Neural cell (in vitro differentiated cells): ENCODE measurements around the gene EIF2S2. TPM values are rescaled to one million over a fixed set of nuclear protein-coding genes. Genes with fewer than 3 reads are reported as not detected.

Experiments
- H2AFZ ChIP-seq: fragments of 200-600, 300-800 bp; sonication (generic), shearing (Covaris generic); 2 replicates; pipeline ENCODE4 v1.6.0; 2014; ENCODE audit warnings: low read depth, mild to moderate bottlenecking, antibody characterized with exemption, low read length, moderate library complexity
- H3F3A ChIP-seq: fragments of 200-600 bp; shearing (Covaris generic); 2 replicates; pipeline ENCODE4 v1.6.1; 2016; ENCODE audit warnings: mild to moderate bottlenecking, moderate library complexity, mixed read lengths, antibody characterized with exemption, low read length; ENCODE audit not compliant: insufficient read depth, poor library complexity, severe bottlenecking
- H3K27ac ChIP-seq: fragments of 200-600, 300-800 bp; sonication (generic), shearing (Covaris generic); 2 replicates; pipeline ENCODE4 v1.5.1; 2014; ENCODE audit warnings: mild to moderate bottlenecking, low read length, moderate library complexity
- H3K27me3 ChIP-seq: fragments of 300-800, 200-600 bp; sonication (generic), shearing (Covaris generic); 2 replicates; pipeline ENCODE4 v1.6.0; 2014; ENCODE audit warnings: mild to moderate bottlenecking, low read depth, low read length, moderate library complexity; ENCODE audit not compliant: insufficient read depth
- H3K36me3 ChIP-seq: fragments of 300-800, 200-600 bp; sonication (generic), shearing (Covaris generic); 2 replicates; pipeline ENCODE4 v1.5.1; 2014; ENCODE audit warnings: mild to moderate bottlenecking, antibody characterized with exemption, low read length, moderate library complexity; ENCODE audit not compliant: insufficient read depth
- H3K4me2 ChIP-seq: fragments of 300-800, 200-600 bp; sonication (generic), shearing (Covaris generic); 2 replicates; pipeline ENCODE4 v1.6.0; 2014; ENCODE audit warnings: mild to moderate bottlenecking, low read length
- H3K4me3 ChIP-seq: fragments of 300-800, 200-600 bp; sonication (generic), shearing (Covaris generic); 2 replicates; pipeline ENCODE4 v1.5.1; 2014; ENCODE audit warnings: mild to moderate bottlenecking, low read length, moderate library complexity
- H3K79me2 ChIP-seq: fragments of 200-600 bp; shearing (Covaris generic); replicated peaks from 2 replicates; pipeline ENCODE4 v1.6.0; 2014; ENCODE audit warnings: mild to moderate bottlenecking, low read length, moderate library complexity; ENCODE audit not compliant: insufficient read depth
- H3K9ac ChIP-seq: fragments of 300-800, 200-600 bp; sonication (generic), shearing (Covaris generic); 2 replicates; pipeline ENCODE4 v1.6.1; 2016; ENCODE audit warnings: mild to moderate bottlenecking, low read length, mixed read lengths
- H3K9me2 ChIP-seq: fragments of 200-600 bp; shearing (Covaris generic); 2 replicates; pipeline ENCODE4 v1.6.1; 2016; ENCODE audit warnings: mild to moderate bottlenecking, low read length, mixed read lengths; ENCODE audit not compliant: insufficient read depth
- H3K9me3 ChIP-seq: fragments of 200-600, 300-800 bp; sonication (generic), shearing (Covaris generic); 2 replicates; pipeline ENCODE4 v1.6.1; 2016; ENCODE audit warnings: mild to moderate bottlenecking, mixed run types, low read length, moderate library complexity, mixed read lengths
- H4K20me1 ChIP-seq: fragments of 200-600 bp; shearing (Covaris generic); 2 replicates; pipeline ENCODE4 v1.6.1; 2016; ENCODE audit warnings: mild to moderate bottlenecking, mixed run types; ENCODE audit not compliant: insufficient read depth
- EP300 ChIP-seq: fragments of 450-650 bp; conservative IDR thresholded peaks from 2 replicates; pipeline ENCODE4 v1.6.1; 2014; ENCODE audit warnings: antibody characterized with exemption, mild to moderate bottlenecking, moderate library complexity; ENCODE audit not compliant: poor library complexity, severe bottlenecking
- EZH2 ChIP-seq: fragments of 200-600, 300-800 bp; shearing (Covaris generic), sonication (generic); IDR thresholded peaks from 2 replicates; pipeline ENCODE4 v1.6.1; 2014; ENCODE audit warnings: antibody characterized with exemption, low read length, borderline replicate concordance, mild to moderate bottlenecking; ENCODE audit not compliant: insufficient read depth, poor library complexity, severe bottlenecking
- MXI1 ChIP-seq: fragments of 450-650 bp; conservative IDR thresholded peaks from 2 replicates; pipeline ENCODE4 v1.6.1; 2014; ENCODE audit warnings: antibody characterized with exemption, mild to moderate bottlenecking; ENCODE audit not compliant: poor library complexity, severe bottlenecking
- POLR2AphosphoS5 ChIP-seq: IDR thresholded peaks from 2 replicates; pipeline ENCODE4 v1.6.1; 2012
- RAD21 ChIP-seq: fragments of 450-650 bp; conservative IDR thresholded peaks from 2 replicates; pipeline ENCODE4 v1.6.1; 2014; ENCODE audit warnings: antibody characterized with exemption, mild to moderate bottlenecking, moderate library complexity
- SMC3 ChIP-seq: fragments of 450-650 bp; conservative IDR thresholded peaks from 2 replicates; pipeline ENCODE4 v1.6.1; 2014; ENCODE audit warnings: antibody characterized with exemption, mild to moderate bottlenecking, moderate library complexity; ENCODE audit not compliant: poor library complexity
- TAF1 ChIP-seq: IDR thresholded peaks from 2 replicates; pipeline ENCODE4 v1.6.1; 2012; ENCODE audit warnings: low read depth
- polyA plus RNA-seq: library from polyadenylated mRNA; depleted of rRNA; stranded (reverse); fragments of >200 nt; gene quantifications from 2 replicates; pipeline ENCODE4 v1.2.3, GENCODE V29; 2014
- TF ChIP-seq, protein P1 (sequence below): IDR thresholded peaks from 2 replicates; pipeline ENCODE4 v1.6.1; 2012; ENCODE audit warnings: borderline replicate concordance
- TF ChIP-seq, protein P2 (sequence below): fragments of 450-650 bp; IDR thresholded peaks from 2 replicates; pipeline ENCODE4 v1.5.1; 2014; ENCODE audit warnings: antibody characterized with exemption, mild to moderate bottlenecking, moderate library complexity; ENCODE audit not compliant: poor library complexity, severe bottlenecking

EIF2S2 gene
- polyA plus RNA-seq, 1 donor from 2014 or later: 62.6 TPM

DNA sequence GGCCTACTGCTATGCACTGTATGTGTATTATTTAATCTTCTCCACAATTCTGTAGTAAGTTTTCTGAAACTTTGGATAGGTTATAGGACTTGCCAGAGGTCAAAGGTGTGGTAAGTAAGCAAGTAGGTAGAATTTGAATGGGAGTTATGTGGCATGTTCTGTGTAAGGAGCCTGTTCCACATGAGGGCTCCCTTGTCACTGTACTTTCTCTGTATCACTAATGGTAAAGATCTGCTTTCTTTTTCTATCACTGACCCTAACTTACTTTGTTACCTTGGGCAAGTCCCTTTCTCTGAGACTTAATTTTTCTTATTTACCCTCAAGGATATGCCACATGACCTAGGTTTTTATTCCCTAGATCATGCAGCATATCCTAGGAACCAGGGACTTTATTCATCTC is 50.3 kb downstream of the EIF2S2 start:
- no peak overlapping the region for H3K27ac ChIP-seq
- H3F3A ChIP-seq: no peaks in the 10 kb centered on the region
- H3K4me3 ChIP-seq: no peak overlapping the region
- no peaks in the 10 kb centered on the region for H3K9me2 ChIP-seq
- TF ChIP-seq, protein P1, sequence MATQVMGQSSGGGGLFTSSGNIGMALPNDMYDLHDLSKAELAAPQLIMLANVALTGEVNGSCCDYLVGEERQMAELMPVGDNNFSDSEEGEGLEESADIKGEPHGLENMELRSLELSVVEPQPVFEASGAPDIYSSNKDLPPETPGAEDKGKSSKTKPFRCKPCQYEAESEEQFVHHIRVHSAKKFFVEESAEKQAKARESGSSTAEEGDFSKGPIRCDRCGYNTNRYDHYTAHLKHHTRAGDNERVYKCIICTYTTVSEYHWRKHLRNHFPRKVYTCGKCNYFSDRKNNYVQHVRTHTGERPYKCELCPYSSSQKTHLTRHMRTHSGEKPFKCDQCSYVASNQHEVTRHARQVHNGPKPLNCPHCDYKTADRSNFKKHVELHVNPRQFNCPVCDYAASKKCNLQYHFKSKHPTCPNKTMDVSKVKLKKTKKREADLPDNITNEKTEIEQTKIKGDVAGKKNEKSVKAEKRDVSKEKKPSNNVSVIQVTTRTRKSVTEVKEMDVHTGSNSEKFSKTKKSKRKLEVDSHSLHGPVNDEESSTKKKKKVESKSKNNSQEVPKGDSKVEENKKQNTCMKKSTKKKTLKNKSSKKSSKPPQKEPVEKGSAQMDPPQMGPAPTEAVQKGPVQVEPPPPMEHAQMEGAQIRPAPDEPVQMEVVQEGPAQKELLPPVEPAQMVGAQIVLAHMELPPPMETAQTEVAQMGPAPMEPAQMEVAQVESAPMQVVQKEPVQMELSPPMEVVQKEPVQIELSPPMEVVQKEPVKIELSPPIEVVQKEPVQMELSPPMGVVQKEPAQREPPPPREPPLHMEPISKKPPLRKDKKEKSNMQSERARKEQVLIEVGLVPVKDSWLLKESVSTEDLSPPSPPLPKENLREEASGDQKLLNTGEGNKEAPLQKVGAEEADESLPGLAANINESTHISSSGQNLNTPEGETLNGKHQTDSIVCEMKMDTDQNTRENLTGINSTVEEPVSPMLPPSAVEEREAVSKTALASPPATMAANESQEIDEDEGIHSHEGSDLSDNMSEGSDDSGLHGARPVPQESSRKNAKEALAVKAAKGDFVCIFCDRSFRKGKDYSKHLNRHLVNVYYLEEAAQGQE: no peak
- TF ChIP-seq MXI1 (no peak), EP300 (no peak), POLR2AphosphoS5 (no peak), EZH2 (no peak), SMC3 (no peak), RAD21 (no peak), TAF1 (no peak)
- TF ChIP-seq, protein P2, sequence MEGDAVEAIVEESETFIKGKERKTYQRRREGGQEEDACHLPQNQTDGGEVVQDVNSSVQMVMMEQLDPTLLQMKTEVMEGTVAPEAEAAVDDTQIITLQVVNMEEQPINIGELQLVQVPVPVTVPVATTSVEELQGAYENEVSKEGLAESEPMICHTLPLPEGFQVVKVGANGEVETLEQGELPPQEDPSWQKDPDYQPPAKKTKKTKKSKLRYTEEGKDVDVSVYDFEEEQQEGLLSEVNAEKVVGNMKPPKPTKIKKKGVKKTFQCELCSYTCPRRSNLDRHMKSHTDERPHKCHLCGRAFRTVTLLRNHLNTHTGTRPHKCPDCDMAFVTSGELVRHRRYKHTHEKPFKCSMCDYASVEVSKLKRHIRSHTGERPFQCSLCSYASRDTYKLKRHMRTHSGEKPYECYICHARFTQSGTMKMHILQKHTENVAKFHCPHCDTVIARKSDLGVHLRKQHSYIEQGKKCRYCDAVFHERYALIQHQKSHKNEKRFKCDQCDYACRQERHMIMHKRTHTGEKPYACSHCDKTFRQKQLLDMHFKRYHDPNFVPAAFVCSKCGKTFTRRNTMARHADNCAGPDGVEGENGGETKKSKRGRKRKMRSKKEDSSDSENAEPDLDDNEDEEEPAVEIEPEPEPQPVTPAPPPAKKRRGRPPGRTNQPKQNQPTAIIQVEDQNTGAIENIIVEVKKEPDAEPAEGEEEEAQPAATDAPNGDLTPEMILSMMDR: no peak
- H4K20me1 ChIP-seq: no peaks in the 10 kb centered on the region
- no peak overlapping the region for H3K9ac ChIP-seq
- no peak overlapping the region for H2AFZ ChIP-seq
- no peaks in the 10 kb centered on the region for H3K27me3 ChIP-seq
- no peak overlapping the region for H3K4me2 ChIP-seq
- no peaks in the 10 kb centered on the region for H3K36me3 ChIP-seq
- no peaks in the 10 kb centered on the region for H3K9me3 ChIP-seq
- H3K79me2 ChIP-seq: no peaks in the 10 kb centered on the region

DNA sequence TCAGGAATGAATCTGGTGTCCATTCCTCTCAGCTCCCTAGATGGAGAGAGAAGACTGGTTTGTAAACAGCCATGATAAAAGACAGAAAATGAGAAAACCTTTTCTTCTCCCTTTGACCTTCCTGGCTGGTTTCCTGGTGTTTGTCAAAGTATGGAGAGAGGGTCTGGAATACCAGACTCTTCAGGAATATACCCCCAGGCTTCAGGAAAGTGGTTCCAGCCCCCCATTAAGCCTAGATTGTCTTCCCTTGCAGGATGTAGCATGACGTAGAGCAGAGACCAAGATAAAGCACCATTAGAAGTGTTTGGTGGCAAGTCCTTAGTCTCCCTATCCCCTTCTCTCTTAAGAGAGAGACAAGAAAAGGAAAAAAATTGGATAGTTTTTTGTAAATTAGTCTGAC is 51.1 kb downstream of the EIF2S2 start:
- no peaks in the 10 kb centered on the region for H4K20me1 ChIP-seq
- no peaks in the 10 kb centered on the region for H3K36me3 ChIP-seq
- no peaks in the 10 kb centered on the region for H3K79me2 ChIP-seq
- no peak overlapping the region for H3K9ac ChIP-seq
- H3K9me2 ChIP-seq: no peaks in the 10 kb centered on the region
- no peak overlapping the region for H3K27ac ChIP-seq
- H3K9me3 ChIP-seq: no peaks in the 10 kb centered on the region
- TF ChIP-seq TAF1 (no peak), SMC3 (no peak), MXI1 (no peak)
- H3K4me3 ChIP-seq: no peak overlapping the region
- H3K4me2 ChIP-seq: no peak overlapping the region
- H3F3A ChIP-seq: no peaks in the 10 kb centered on the region
- H3K27me3 ChIP-seq: no peaks in the 10 kb centered on the region
- H2AFZ ChIP-seq: no peak overlapping the region

DNA sequence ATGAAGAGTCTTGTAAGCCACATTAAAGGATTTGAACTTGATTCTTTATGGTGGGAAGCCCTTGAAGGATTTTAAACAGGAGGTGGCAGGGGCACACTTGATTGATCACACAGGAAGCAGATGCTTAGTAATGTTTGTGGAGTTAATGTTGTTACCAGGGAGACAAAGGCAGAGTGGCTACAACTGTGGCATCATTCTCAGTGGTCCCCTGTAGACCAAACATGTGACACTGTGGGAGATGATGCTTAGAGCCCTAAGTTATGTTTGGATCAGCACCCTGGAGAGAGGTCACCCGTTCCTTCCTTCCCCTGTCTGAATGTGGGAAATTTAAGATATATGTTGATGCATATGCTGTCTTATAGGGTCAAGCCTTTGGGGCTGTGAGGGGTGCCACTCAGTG is 53.2 kb downstream of the EIF2S2 start:
- H3K4me3 ChIP-seq: no peak overlapping the region
- no peak overlapping the region for H3K4me2 ChIP-seq
- H3K9ac ChIP-seq: no peak overlapping the region
- no peak overlapping the region for H2AFZ ChIP-seq
- no peak for TF ChIP-seq POLR2AphosphoS5
- TF ChIP-seq MXI1: no peak
- no peak for TF ChIP-seq EP300
- TF ChIP-seq SMC3: no peak
- no peak for TF ChIP-seq TAF1
- no peak for TF ChIP-seq RAD21
- TF ChIP-seq, protein P2: no peak
- TF ChIP-seq, protein P1: no peak
- TF ChIP-seq EZH2: no peak
- no peaks in the 10 kb centered on the region for H3K27me3 ChIP-seq
- no peaks in the 10 kb centered on the region for H3K79me2 ChIP-seq
- H3K9me2 ChIP-seq: no peaks in the 10 kb centered on the region
- no peaks in the 10 kb centered on the region for H3K36me3 ChIP-seq
- H3F3A ChIP-seq: no peaks in the 10 kb centered on the region
- no peaks in the 10 kb centered on the region for H4K20me1 ChIP-seq
- no peak overlapping the region for H3K27ac ChIP-seq
- H3K9me3 ChIP-seq: no peaks in the 10 kb centered on the region
